ENCODE results near the gene SNX24. TPM values are rescaled to one million over a fixed set of nuclear protein-coding genes. Genes with fewer than 3 reads are reported as not detected.

Gene SNX24
- total RNA-seq, 1 donor from 2014 or later = 13.6 TPM

GRCh38 chr5:123007754-123008153 lies 162.3 kb downstream of the SNX24 start:
- H3K9me3 Mint-ChIP-seq = no peaks in the 10 kb centered on the region
- no peak for TF ChIP-seq CTCF (conservative IDR thresholded peaks at IDR 0.05)
- no peaks in the 10 kb centered on the region for H3K27me3 Mint-ChIP-seq
- no peak for DNase-seq (ENCODE audit: extremely low spot score, unreplicated experiment)
- H3K27ac Mint-ChIP-seq = no peak overlapping the region
- H3K36me3 Mint-ChIP-seq = peaks cover 8% of the 10 kb centered on the region
- peaks cover 12% of the 10 kb centered on the region for H3K4me1 Mint-ChIP-seq (ENCODE audit: unreplicated experiment)
- no peak overlapping the region for H3K4me3 Mint-ChIP-seq

GRCh38 chr5:123012321-123012720 lies 166.9 kb downstream of the SNX24 start:
- Mint-ChIP-seq H3K9me3 (peaks cover 5% of the 10 kb centered on the region), H3K27ac (no peak overlapping the region), H3K4me3 (no peak overlapping the region), H3K27me3 (no peaks in the 10 kb centered on the region), H3K4me1 (ENCODE audit: unreplicated experiment) (peaks cover 8% of the 10 kb centered on the region), H3K36me3 (peaks cover 4% of the 10 kb centered on the region)
- no peak for TF ChIP-seq CTCF (conservative IDR thresholded peaks at IDR 0.05)
- no peak for DNase-seq (ENCODE audit: extremely low spot score, unreplicated experiment)

- peaks cover 7% of the 10 kb centered on the region for H3K4me1 Mint-ChIP-seq (ENCODE audit: unreplicated experiment)
- peaks cover 4% of the 10 kb centered on the region for H3K36me3 Mint-ChIP-seq
- no peak for DNase-seq (ENCODE audit: extremely low spot score, unreplicated experiment)
- peaks cover 5% of the 10 kb centered on the region for H3K9me3 Mint-ChIP-seq
- H3K27me3 Mint-ChIP-seq = no peaks in the 10 kb centered on the region
- H3K4me3 Mint-ChIP-seq = no peak overlapping the region
- no peak overlapping the region for H3K27ac Mint-ChIP-seq
- TF ChIP-seq CTCF (conservative IDR thresholded peaks at IDR 0.05) = no peak
These were observed 169.3 kb downstream of the SNX24 start for GRCh38 chr5:123014689-123015088.

- H3K4me1 Mint-ChIP-seq (ENCODE audit: unreplicated experiment) = no peaks in the 10 kb centered on the region
- peaks cover 7% of the 10 kb centered on the region for H3K27me3 Mint-ChIP-seq
- DNase-seq (ENCODE audit: extremely low spot score, unreplicated experiment) = no peak
- H3K9me3 Mint-ChIP-seq = no peaks in the 10 kb centered on the region
- no peak overlapping the region for H3K27ac Mint-ChIP-seq
- no peak overlapping the region for H3K4me3 Mint-ChIP-seq
- no peak for TF ChIP-seq CTCF (conservative IDR thresholded peaks at IDR 0.05)
- H3K36me3 Mint-ChIP-seq = peaks cover 9% of the 10 kb centered on the region
These were observed 182.8 kb downstream of the SNX24 start for GRCh38 chr5:123028222-123028621.

- no peaks in the 10 kb centered on the region for H3K9me3 Mint-ChIP-seq
- no peak for TF ChIP-seq CTCF (conservative IDR thresholded peaks at IDR 0.05)
- peaks cover 5% of the 10 kb centered on the region for H3K4me1 Mint-ChIP-seq (ENCODE audit: unreplicated experiment)
- peaks cover 40% of the 10 kb centered on the region for H3K27me3 Mint-ChIP-seq
- H3K36me3 Mint-ChIP-seq = peaks cover 8% of the 10 kb centered on the region
- H3K27ac Mint-ChIP-seq = no peak overlapping the region
- no peak for DNase-seq (ENCODE audit: extremely low spot score, unreplicated experiment)
- no peak overlapping the region for H3K4me3 Mint-ChIP-seq
These were observed 187.8 kb downstream of the SNX24 start for GRCh38 chr5:123033157-123033671.

All from type B pancreatic cell (in vitro differentiated cells).